MM.1S (cell line): ENCODE results near the gene SDF2L1.

ENCODE experiments used
- CTCF ChIP-seq: fragments of 300-600 bp; sonication (generic); IDR thresholded peaks from 2 replicates; pipeline ENCODE4 v1.5.1; 2016; ENCODE audit warnings: antibody characterized with exemption, low read length, mixed read lengths
- EZH2 ChIP-seq: fragments of 300-600 bp; sonication (generic); optimal IDR thresholded peaks from 2 replicates; pipeline ENCODE3; 2017; ENCODE audit warnings: low read depth, mild to moderate bottlenecking, antibody characterized with exemption, low read length, mixed read lengths

GRCh38 chr22:21650280-21650679, 8.2 kb downstream of the SDF2L1 start:
- no peak for TF ChIP-seq CTCF
- TF ChIP-seq EZH2 = no peak
